ENCODE measurements around the gene ADGRF5. TPM values are rescaled to one million over a fixed set of nuclear protein-coding genes. Genes with fewer than 3 reads are reported as not detected.
A peak's percentile ranks its signal among the peaks of the same experiment; 100 is the strongest.

The ADGRF5 gene
- total and polyA plus RNA-seq, 7 donors = 1.2 to 15.0 (median 7.3) TPM

GRCh38 chr6:46906776-46907175 is 15.0 kb downstream of the ADGRF5 start:
- H3K27me3 ChIP-seq = no peaks in the 10 kb centered on the region
- no peak for TF ChIP-seq EP300 (IDR thresholded peaks at IDR 0.05)
- no peak for TF ChIP-seq CTCF (IDR thresholded peaks at IDR 0.05)
- no peak for TF ChIP-seq POLR2AphosphoS5 (IDR thresholded peaks at IDR 0.05)
- no peak for TF ChIP-seq POLR2A (IDR thresholded peaks at IDR 0.05)
- no peaks in the 10 kb centered on the region for H3K9me3 ChIP-seq
- H3K4me1 ChIP-seq = no peaks in the 10 kb centered on the region
- intact Hi-C loops (cut with DNase I) = no loop called here
- H3K27ac ChIP-seq = no peak overlapping the region
- no peaks in the 10 kb centered on the region for H3K36me3 ChIP-seq
- H3K4me3 ChIP-seq = no peak overlapping the region
- WGBS, 2 donors = 94 to 95% methylated on average over 3 of the region's 3 CpGs
- DNase-seq = no peak

GRCh38 chr6:46904117-46904516 is 17.6 kb downstream of the ADGRF5 start:
- H3K9me3 ChIP-seq = no peaks in the 10 kb centered on the region
- TF ChIP-seq POLR2AphosphoS5 (IDR thresholded peaks at IDR 0.05) (no peak), CTCF (IDR thresholded peaks at IDR 0.05) (no peak), POLR2A (IDR thresholded peaks at IDR 0.05) (no peak), EP300 (IDR thresholded peaks at IDR 0.05) (no peak)
- no peak overlapping the region for H3K27ac ChIP-seq
- 83 to 94% methylated on average over 3 of the region's 3 CpGs for WGBS, 2 donors
- no peak overlapping the region for H3K4me3 ChIP-seq
- no peaks in the 10 kb centered on the region for H3K4me1 ChIP-seq
- DNase-seq = no peak
- H3K27me3 ChIP-seq = peaks cover 0 to 5% (median 0%) of the 10 kb centered on the region in 3 donors
- H3K36me3 ChIP-seq = no peaks in the 10 kb centered on the region
- intact Hi-C loops (cut with DNase I) = no loop called here

GRCh38 chr6:46903175-46903574 is 18.6 kb downstream of the ADGRF5 start:
- Histone ChIP-seq H3K4me1 (no peaks in the 10 kb centered on the region), H3K27me3 (peaks cover 0 to 5% (median 0%) of the 10 kb centered on the region in 3 donors), H3K9me3 (no peaks in the 10 kb centered on the region), H3K36me3 (no peaks in the 10 kb centered on the region), H3K27ac (no peak overlapping the region), H3K4me3 (no peak overlapping the region)
- intact Hi-C loops (cut with DNase I) = no loop called here
- TF ChIP-seq EP300 (IDR thresholded peaks at IDR 0.05) (no peak), POLR2AphosphoS5 (IDR thresholded peaks at IDR 0.05) (no peak), POLR2A (IDR thresholded peaks at IDR 0.05) (no peak), CTCF (IDR thresholded peaks at IDR 0.05) (no peak)
- DNase-seq = no peak
- WGBS, 2 donors = 55 to 69% methylated on average over 4 of the region's 4 CpGs

- no peak for TF ChIP-seq POLR2A (IDR thresholded peaks at IDR 0.05)
- TF ChIP-seq POLR2AphosphoS5 (IDR thresholded peaks at IDR 0.05) = no peak
- TF ChIP-seq CTCF (IDR thresholded peaks at IDR 0.05) = no peak
- TF ChIP-seq EP300 (IDR thresholded peaks at IDR 0.05) = no peak
- intact Hi-C loops (cut with DNase I) = no loop called here
- Histone ChIP-seq H3K27ac (peak overlapping the region in 1 of 4 donors; percentile 8), H3K36me3 (no peaks in the 10 kb centered on the region), H3K4me1 (no peaks in the 10 kb centered on the region), H3K4me3 (no peak overlapping the region), H3K9me3 (no peaks in the 10 kb centered on the region), H3K27me3 (peaks cover 0 to 5% (median 0%) of the 10 kb centered on the region in 3 donors)
- DNase-seq = peak; percentile 39
- 61 to 65% methylated on average over 5 of the region's 5 CpGs for WGBS, 2 donors
Observed at GRCh38 chr6:46901882-46902314, 19.8 kb downstream of the ADGRF5 start.

- no peaks in the 10 kb centered on the region for H3K4me1 ChIP-seq
- no peak overlapping the region for H3K4me3 ChIP-seq
- intact Hi-C loops (cut with DNase I) = no loop called here
- peaks cover 0 to 5% (median 0%) of the 10 kb centered on the region in 3 donors for H3K27me3 ChIP-seq
- no peak overlapping the region for H3K27ac ChIP-seq
- no peaks in the 10 kb centered on the region for H3K9me3 ChIP-seq
- 50 to 82% methylated on average over 3 of the region's 3 CpGs for WGBS, 2 donors
- no peaks in the 10 kb centered on the region for H3K36me3 ChIP-seq
- no peak for TF ChIP-seq CTCF (IDR thresholded peaks at IDR 0.05)
- DNase-seq = no peak
Observed at GRCh38 chr6:46900266-46900665, 21.5 kb downstream of the ADGRF5 start.

All from sigmoid colon (tissue), 7 donors.